Measurements from ENCODE around the gene MC2R. TPM values are rescaled to one million over a fixed set of nuclear protein-coding genes. Genes with fewer than 3 reads are reported as not detected.

The MC2R gene
- polyA plus RNA-seq (2013, experiment 1 of 2; ENCODE audit: insufficient read length), result not detected
- not detected for polyA plus RNA-seq (2013, experiment 2 of 2; ENCODE audit: insufficient read length)

- DNase-seq, result no peak
Observed at GRCh38 chr18:13915391-13915790, at the start of gene MC2R. Gene MC2R (minus strand): TSS chr18:13915536. CDS start chr18:13885518, 30,018 bp downstream.

- DNase-seq, result no peak
Observed at GRCh38 chr18:13945811-13946210, 30.5 kb upstream of the MC2R start.

- DNase-seq, result no peak
Observed at GRCh38 chr18:13943338-13943737, 28.0 kb upstream of the MC2R start.

GRCh38 chr18:13940326-13940725 lies 25.0 kb upstream of the MC2R start:
- DNase-seq, result no peak

- DNase-seq, result no peak
Observed at GRCh38 chr18:13934676-13935075, 19.3 kb upstream of the MC2R start.

GRCh38 chr18:13934058-13934457 lies 18.7 kb upstream of the MC2R start:
- DNase-seq, result no peak

GRCh38 chr18:13932285-13933025 lies 17.1 kb upstream of the MC2R start:
- no peak for DNase-seq

- no peak for DNase-seq
Observed at GRCh38 chr18:13930964-13931363, 15.6 kb upstream of the MC2R start.

- DNase-seq, result no peak
Observed at GRCh38 chr18:13923221-13923620, 7.9 kb upstream of the MC2R start.

GRCh38 chr18:13918898-13919297 lies 3.6 kb upstream of the MC2R start:
- DNase-seq, result no peak

- no peak for DNase-seq
Observed at GRCh38 chr18:13917401-13917800, 2.1 kb upstream of the MC2R start.

GRCh38 chr18:13916559-13916958 lies 1.2 kb upstream of the MC2R start:
- DNase-seq, result no peak

- no peak for DNase-seq
Observed at GRCh38 chr18:13915995-13916431, 677 bp upstream of the MC2R start.

GRCh38 chr18:13914756-13915155 lies 580 bp downstream of the MC2R start:
- no peak for DNase-seq

- no peak for DNase-seq
Observed at GRCh38 chr18:13914170-13914569, 1.2 kb downstream of the MC2R start.

GRCh38 chr18:13913205-13913604 lies 2.1 kb downstream of the MC2R start:
- no peak for DNase-seq

- no peak for DNase-seq
Observed at GRCh38 chr18:13912601-13913000, 2.7 kb downstream of the MC2R start.

GRCh38 chr18:13910986-13911385 lies 4.3 kb downstream of the MC2R start:
- no peak for DNase-seq

GRCh38 chr18:13910501-13910900 lies 4.8 kb downstream of the MC2R start:
- no peak for DNase-seq

- no peak for DNase-seq
Observed at GRCh38 chr18:13909141-13909940, 6.0 kb downstream of the MC2R start.

GRCh38 chr18:13900633-13901032 lies 14.7 kb downstream of the MC2R start:
- no peak for DNase-seq

- DNase-seq, result no peak
Observed at GRCh38 chr18:13895505-13896033, 19.8 kb downstream of the MC2R start.

- DNase-seq, result no peak
Observed at GRCh38 chr18:13894531-13894930, 20.8 kb downstream of the MC2R start.

GRCh38 chr18:13893418-13893760 lies 21.9 kb downstream of the MC2R start:
- no peak for DNase-seq
